GM18858 (cell line): ENCODE results near the gene TENT4B.
"Not testable (repeated sequence)": the region's sequence is repeated elsewhere in the genome, so short reads cannot be mapped to it uniquely, and the experiment has no call there.

ENCODE experiments used
- ATAC-seq: cut with Tn5 transposase; IDR thresholded peaks from one replicate; pipeline ENCODE4 v1.9.1; 2021; ENCODE audit not compliant: unreplicated experiment

The TENT4B gene

GRCh38 chr16:50152807-50153595 lies at the start of gene TENT4B:
Gene TENT4B, plus strand, starts transcription at chr16:50153306. Its CDS starts 316 bp downstream, at chr16:50153622.
- peak; percentile 63 for ATAC-seq

- ATAC-seq: no peak
These were observed 49.3 kb upstream of the TENT4B start for GRCh38 chr16:50103764-50104163.

- no peak for ATAC-seq
These were observed 38.6 kb upstream of the TENT4B start for GRCh38 chr16:50114357-50115129.

GRCh38 chr16:50120711-50121110 lies 32.4 kb upstream of the TENT4B start:
- no peak for ATAC-seq

GRCh38 chr16:50121278-50121677 lies 31.8 kb upstream of the TENT4B start:
- ATAC-seq: no peak

- peak; percentile 59 for ATAC-seq
These were observed 31.2 kb upstream of the TENT4B start for GRCh38 chr16:50121721-50122445.

GRCh38 chr16:50123417-50123816 lies 29.7 kb upstream of the TENT4B start:
- ATAC-seq: no peak

GRCh38 chr16:50124769-50125168 lies 28.3 kb upstream of the TENT4B start:
- ATAC-seq: no peak

GRCh38 chr16:50126183-50126582 lies 26.9 kb upstream of the TENT4B start:
- no peak for ATAC-seq

GRCh38 chr16:50132571-50132970 lies 20.5 kb upstream of the TENT4B start:
- not testable (repeated sequence) for ATAC-seq

GRCh38 chr16:50133214-50133613 lies 19.9 kb upstream of the TENT4B start:
- no peak for ATAC-seq

- no peak for ATAC-seq
These were observed 16.7 kb upstream of the TENT4B start for GRCh38 chr16:50136399-50136798.

- ATAC-seq: no peak
These were observed 15.8 kb upstream of the TENT4B start for GRCh38 chr16:50137268-50137667.

GRCh38 chr16:50139580-50139979 lies 13.5 kb upstream of the TENT4B start:
- ATAC-seq: no peak

- no peak for ATAC-seq
These were observed 8.9 kb upstream of the TENT4B start for GRCh38 chr16:50144211-50144610.

- no peak for ATAC-seq
These were observed 6.3 kb upstream of the TENT4B start for GRCh38 chr16:50146479-50147435.

GRCh38 chr16:50151322-50151721 lies 1.8 kb upstream of the TENT4B start:
- ATAC-seq: no peak

GRCh38 chr16:50151756-50152155 lies 1.4 kb upstream of the TENT4B start:
- ATAC-seq: no peak

- ATAC-seq: peak; percentile 48
These were observed 727 bp upstream of the TENT4B start for GRCh38 chr16:50152351-50152806.
